HL-60 (cell line): ENCODE data around the gene TRMT44.

Experiments used
- CTCF ChIP-seq: IDR thresholded peaks from one replicate; pipeline ENCODE4 v1.5.1; 2011; ENCODE audit warnings: low read length, control low read depth, inconsistent platforms; ENCODE audit not compliant: insufficient read depth
- GABPA ChIP-seq: IDR thresholded peaks from 2 replicates; pipeline ENCODE4 v1.6.1; 2012; ENCODE audit warnings: low read depth
- POLR2AphosphoS5 ChIP-seq: IDR thresholded peaks from 2 replicates; pipeline ENCODE4 v1.6.1; 2012; ENCODE audit warnings: low read depth
- REST ChIP-seq: IDR thresholded peaks from 2 replicates; pipeline ENCODE4 v1.6.1; 2012; ENCODE audit warnings: low read depth; ENCODE audit not compliant: insufficient replicate concordance
- SPI1 ChIP-seq: IDR thresholded peaks from 2 replicates; pipeline ENCODE4 v1.6.1; 2012; ENCODE audit warnings: low read depth, mild to moderate bottlenecking, borderline replicate concordance

GRCh38 chr4:8507624-8508023 lies 67.0 kb downstream of the TRMT44 start:
- TF ChIP-seq REST (no peak), CTCF (no peak), POLR2AphosphoS5 (no peak), GABPA (no peak), SPI1 (no peak)
